ENCODE results near the gene MAPT.

Gene MAPT

GRCh38 chr17:46026166-46027047, 132.1 kb downstream of the MAPT start:
- no peak for DNase-seq (ENCODE audit: low read depth in 1 of 2, low spot score in 1 of 2)

- DNase-seq (ENCODE audit: low read depth in 1 of 2, low spot score in 1 of 2): no peak
These were observed 133.0 kb downstream of the MAPT start for GRCh38 chr17:46027048-46027975.

- DNase-seq (ENCODE audit: low read depth in 1 of 2, low spot score in 1 of 2): no peak
These were observed 133.6 kb downstream of the MAPT start for GRCh38 chr17:46027976-46028325.

- no peak for DNase-seq (ENCODE audit: low read depth in 1 of 2, low spot score in 1 of 2)
These were observed 134.0 kb downstream of the MAPT start for GRCh38 chr17:46028374-46028773.

GRCh38 chr17:46028981-46029565, 134.7 kb downstream of the MAPT start:
- DNase-seq (ENCODE audit: low read depth in 1 of 2, low spot score in 1 of 2): no peak

- no peak for DNase-seq (ENCODE audit: low read depth in 1 of 2, low spot score in 1 of 2)
These were observed 135.3 kb downstream of the MAPT start for GRCh38 chr17:46029627-46030026.

- DNase-seq (ENCODE audit: low read depth in 1 of 2, low spot score in 1 of 2): no peak
These were observed 136.4 kb downstream of the MAPT start for GRCh38 chr17:46030752-46031151.

- DNase-seq (ENCODE audit: low read depth in 1 of 2, low spot score in 1 of 2): no peak
These were observed 137.1 kb downstream of the MAPT start for GRCh38 chr17:46031440-46031839.

- no peak for DNase-seq (ENCODE audit: low read depth in 1 of 2, low spot score in 1 of 2)
These were observed 137.6 kb downstream of the MAPT start for GRCh38 chr17:46031920-46032319.

GRCh38 chr17:46032909-46033308, 138.6 kb downstream of the MAPT start:
- DNase-seq (ENCODE audit: low read depth in 1 of 2, low spot score in 1 of 2): no peak

- no peak for DNase-seq (ENCODE audit: low read depth in 1 of 2, low spot score in 1 of 2)
These were observed 139.0 kb downstream of the MAPT start for GRCh38 chr17:46033392-46033791.

- no peak for DNase-seq (ENCODE audit: low read depth in 1 of 2, low spot score in 1 of 2)
These were observed 140.9 kb downstream of the MAPT start for GRCh38 chr17:46035112-46035818.

- no peak for DNase-seq (ENCODE audit: low read depth in 1 of 2, low spot score in 1 of 2)
These were observed 142.1 kb downstream of the MAPT start for GRCh38 chr17:46036491-46036890.

- DNase-seq (ENCODE audit: low read depth in 1 of 2, low spot score in 1 of 2): no peak
These were observed 143.4 kb downstream of the MAPT start for GRCh38 chr17:46037722-46038255.

GRCh38 chr17:46038414-46038813, 144.1 kb downstream of the MAPT start:
- no peak for DNase-seq (ENCODE audit: low read depth in 1 of 2, low spot score in 1 of 2)

- DNase-seq (ENCODE audit: low read depth in 1 of 2, low spot score in 1 of 2): no peak
These were observed 144.6 kb downstream of the MAPT start for GRCh38 chr17:46038937-46039336.

- DNase-seq (ENCODE audit: low read depth in 1 of 2, low spot score in 1 of 2): no peak
These were observed 145.3 kb downstream of the MAPT start for GRCh38 chr17:46039592-46040186.

- no peak for DNase-seq (ENCODE audit: low read depth in 1 of 2, low spot score in 1 of 2)
These were observed 147.9 kb downstream of the MAPT start for GRCh38 chr17:46042246-46042645.

- no peak for DNase-seq (ENCODE audit: low read depth in 1 of 2, low spot score in 1 of 2)
These were observed 148.6 kb downstream of the MAPT start for GRCh38 chr17:46042925-46043324.

- no peak for DNase-seq (ENCODE audit: low read depth in 1 of 2, low spot score in 1 of 2)
These were observed 149.3 kb downstream of the MAPT start for GRCh38 chr17:46043606-46044005.
